GM12891 (cell line): ENCODE data around the gene LEPR.

ENCODE experiments used
- POLR2A ChIP-seq: IDR thresholded peaks from 2 replicates; pipeline ENCODE4 v1.6.1; 2011; ENCODE audit warnings: low read depth, low read length, control low read depth
- POLR2AphosphoS5 ChIP-seq: IDR thresholded peaks from 2 replicates; pipeline ENCODE4 v1.6.1; 2011; ENCODE audit warnings: low read depth, low read length, control low read depth
- POU2F2 ChIP-seq: IDR thresholded peaks from 2 replicates; pipeline ENCODE4 v1.6.1; 2011; ENCODE audit warnings: low read depth, mild to moderate bottlenecking, control low read depth, low read length, moderate library complexity
- SPI1 ChIP-seq: IDR thresholded peaks from 2 replicates; pipeline ENCODE4 v1.6.1; 2011; ENCODE audit warnings: low read depth, low read length, control low read depth

- TF ChIP-seq POLR2AphosphoS5 (no peak), SPI1 (no peak), POLR2A (no peak), POU2F2 (no peak)
Measured at GRCh38 chr1:65399003-65399402, 21.5 kb upstream of the LEPR start.
